Caco-2 (cell line): ENCODE measurements around the gene PTDSS2. TPM values are rescaled to one million over a fixed set of nuclear protein-coding genes. Genes with fewer than 3 reads are reported as not detected.

Source experiments
- BruUV-seq: library from RNA; stranded (reverse); fragments of 400-500 nt; replicated peaks from 2 replicates; lab custom pipeline; 2021; lab: Mats Ljungman, UMichigan
- CTCF ChIA-PET: fragments of 300-600 bp; sonication (Branson Sonifier 250); formaldehyde crosslinking; loops from one replicate; lab custom pipeline; 2022; ENCODE audit warnings: antibody characterized with exemption; lab: Charles Lee
- POLR2A ChIA-PET: fragments of 300-600 bp; sonication (Branson Sonifier 250); formaldehyde crosslinking; loops from one replicate; lab custom pipeline; 2022; ENCODE audit warnings: antibody characterized with exemption; lab: Charles Lee
- DNase-seq, 2 experiments: peaks; one replicate each; pipeline versions ENCODE4 v3.0.0 to v3.0.0-alpha.2; 2020 to 2022
- H3K27me3 ChIP-seq: replicated peaks from 2 replicates; pipeline ENCODE4 v1.6.0; 2011; ENCODE audit warnings: low read length; ENCODE audit not compliant: control insufficient read depth, insufficient read depth
- H3K36me3 ChIP-seq: 2 replicates; pipeline ENCODE4 v1.5.1; 2011; ENCODE audit warnings: low read length; ENCODE audit not compliant: control insufficient read depth, insufficient read depth
- H3K4me1 ChIP-seq: fragments of 250-450 bp; sonication (Bioruptor Pico); 2 replicates; pipeline ENCODE4 v1.5.1; 2020; ENCODE audit warnings: mild to moderate bottlenecking
- H3K4me3 ChIP-seq: 2 replicates; pipeline ENCODE4 v1.5.1; 2011; ENCODE audit warnings: low read depth, mild to moderate bottlenecking, control low read depth, low read length
- H3K9me3 ChIP-seq: fragments of 250-450 bp; sonication (Bioruptor Pico); 2 replicates; pipeline ENCODE4 v1.5.1; 2020; ENCODE audit warnings: mild to moderate bottlenecking, moderate library complexity
- H3K27ac Mint-ChIP-seq: one replicate; pipeline ENCODE4 v1.8.0; 2022; ENCODE audit warnings: mixed read lengths; ENCODE audit not compliant: unreplicated experiment
- H3K27me3 Mint-ChIP-seq: one replicate; pipeline ENCODE4 v1.8.0; 2022; ENCODE audit warnings: mixed read lengths; ENCODE audit not compliant: insufficient read depth, unreplicated experiment
- H3K36me3 Mint-ChIP-seq: one replicate; pipeline ENCODE4 v1.8.0; 2022; ENCODE audit warnings: mild to moderate bottlenecking, mixed read lengths; ENCODE audit not compliant: insufficient read depth, unreplicated experiment
- H3K4me1 Mint-ChIP-seq: one replicate; pipeline ENCODE4 v1.8.0; 2022; ENCODE audit warnings: low read depth, mixed read lengths; ENCODE audit not compliant: unreplicated experiment
- H3K4me3 Mint-ChIP-seq: one replicate; pipeline ENCODE4 v1.8.0; 2022; ENCODE audit warnings: mild to moderate bottlenecking, moderate library complexity, mixed read lengths; ENCODE audit not compliant: unreplicated experiment
- H3K9me3 Mint-ChIP-seq: one replicate; pipeline ENCODE4 v1.8.0; 2022; ENCODE audit warnings: mixed read lengths; ENCODE audit not compliant: unreplicated experiment
- CTCF ChIP-seq, 2 experiments: fragments of 200-600 bp in 1 of 2; IDR thresholded peaks; 1 replicate in 1 of 2; 2 replicates in 1 of 2; pipeline versions ENCODE4 v1.5.1 to v1.8.0; 2011 to 2022; ENCODE audit warnings: antibody characterized with exemption in 1 of 2, control low read depth in 1 of 2, inconsistent platforms in 1 of 2, low read depth in 1 of 2, low read length in 1 of 2, mild to moderate bottlenecking in 1 of 2, moderate library complexity in 1 of 2; ENCODE audit not compliant: insufficient read depth in 1 of 2, severe bottlenecking in 1 of 2, unreplicated experiment in 1 of 2
- intact Hi-C: fragments of 100-400 bp; cut with micrococcal nuclease; formaldehyde crosslinking; loops from one replicate; pipeline ENCODE4 v1.10.0; 2022; ENCODE audit not compliant: unreplicated experiment
- total RNA-seq: library from RNA; stranded (reverse); gene quantifications from 2 replicates; pipeline ENCODE4 v1.2.3, GENCODE V29; 2022

Gene PTDSS2
- total RNA-seq, 1 experiment from 2014 or later, result 44.3 TPM

GRCh38 chr11:504053-504993, 54.2 kb downstream of the PTDSS2 start:
- Histone ChIP-seq H3K36me3 (peaks cover 3% of the 10 kb centered on the region), H3K27me3 (no peaks in the 10 kb centered on the region), H3K9me3 (no peaks in the 10 kb centered on the region), H3K4me3 (no peak overlapping the region), H3K4me1 (peaks cover 7% of the 10 kb centered on the region)
- Mint-ChIP-seq H3K27ac (no peak overlapping the region), H3K4me1 (no peaks in the 10 kb centered on the region), H3K4me3 (peak overlapping the region; percentile 96), H3K36me3 (peaks cover 56% of the 10 kb centered on the region), H3K27me3 (no peaks in the 10 kb centered on the region), H3K9me3 (no peaks in the 10 kb centered on the region)
- no TSS peak for BruUV-seq
- ChIA-PET POLR2A (no interaction called here), CTCF (interaction anchor here (1.2 kb wide), 1 partner anchor 56 kb away, joined by 3 read pairs; no protein-coding TSS in a partner anchor)
- intact Hi-C loops, result no loop called here
- no peak for DNase-seq
- no peak for TF ChIP-seq CTCF (IDR thresholded peaks at IDR 0.05; ENCODE audit: insufficient read depth in 1 of 2, low read depth in 1 of 2, low read length in 1 of 2, severe bottlenecking in 1 of 2, unreplicated experiment in 1 of 2)

GRCh38 chr11:504994-505344, 54.9 kb downstream of the PTDSS2 start:
- H3K27me3 Mint-ChIP-seq, result no peaks in the 10 kb centered on the region
- Histone ChIP-seq H3K4me1 (peaks cover 7% of the 10 kb centered on the region), H3K4me3 (no peak overlapping the region), H3K36me3 (peaks cover 3% of the 10 kb centered on the region), H3K27me3 (no peaks in the 10 kb centered on the region), H3K9me3 (no peaks in the 10 kb centered on the region)
- DNase-seq, result no peak
- no peaks in the 10 kb centered on the region for H3K9me3 Mint-ChIP-seq
- BruUV-seq, result no TSS peak
- peak overlapping the region; percentile 100 for H3K27ac Mint-ChIP-seq
- intact Hi-C loops, result loop anchor here (5.0 kb wide), 1 partner anchor 53 kb away; the partner anchor contains the start of gene PTDSS2
- H3K36me3 Mint-ChIP-seq, result peaks cover 54% of the 10 kb centered on the region
- no peaks in the 10 kb centered on the region for H3K4me1 Mint-ChIP-seq
- TF ChIP-seq CTCF (IDR thresholded peaks at IDR 0.05; ENCODE audit: insufficient read depth in 1 of 2, low read depth in 1 of 2, low read length in 1 of 2, severe bottlenecking in 1 of 2, unreplicated experiment in 1 of 2), result no peak
- POLR2A ChIA-PET, result no interaction called here
- CTCF ChIA-PET, result interaction anchor here (1.2 kb wide), 1 partner anchor 57 kb away, joined by 3 read pairs; no protein-coding TSS in a partner anchor
- H3K4me3 Mint-ChIP-seq, result peak overlapping the region; percentile 96

- Mint-ChIP-seq H3K27me3 (no peaks in the 10 kb centered on the region), H3K36me3 (peaks cover 48% of the 10 kb centered on the region), H3K4me1 (no peaks in the 10 kb centered on the region), H3K27ac (peak overlapping the region; percentile 100), H3K9me3 (no peaks in the 10 kb centered on the region), H3K4me3 (peak overlapping the region; percentile 96)
- no peaks in the 10 kb centered on the region; the same call in none of the 2 replicates for H3K36me3 ChIP-seq
- H3K9me3 ChIP-seq, result no peaks in the 10 kb centered on the region
- CTCF ChIA-PET, result interaction anchor here (0.8 to 1.0 kb wide), 4 partner anchors 57 to 299 kb away, joined by 3 to 4 read pairs (median 4); partner anchors contain the start of genes BET1L, PTDSS2 and RIC8A
- peaks cover 7% of the 10 kb centered on the region for H3K4me1 ChIP-seq
- intact Hi-C loops, result loop anchor here (1.0 to 5.0 kb wide), 3 partner anchors 30 to 89 kb away; partner anchors contain the start of genes LRRC56 and PTDSS2
- peak overlapping the region; percentile 100 for H3K4me3 ChIP-seq
- BruUV-seq, result no TSS peak
- no peak for TF ChIP-seq CTCF (IDR thresholded peaks at IDR 0.05; ENCODE audit: insufficient read depth in 1 of 2, low read depth in 1 of 2, low read length in 1 of 2, severe bottlenecking in 1 of 2, unreplicated experiment in 1 of 2)
- H3K27me3 ChIP-seq, result no peaks in the 10 kb centered on the region
- peak; percentile 98 to 99 for DNase-seq
- POLR2A ChIA-PET, result interaction anchor here (0.6 to 1.3 kb wide), 6 partner anchors 30 to 299 kb away, joined by 3 to 7 read pairs (median 6); partner anchors contain the start of genes BET1L, PHRF1, PTDSS2 and RIC8A
Observed at GRCh38 chr11:506238-506994, 56.3 kb downstream of the PTDSS2 start.
